CD4-positive, alpha-beta T cell (primary cell): ENCODE results near the gene LPAR2. TPM values are rescaled to one million over a fixed set of nuclear protein-coding genes. Genes with fewer than 3 reads are reported as not detected.

Source experiments
- ATAC-seq: fragments of 200-7000 bp; cut with Tn5 transposase; one replicate; pipeline ENCODE4 v1.10.0; 2022; ENCODE audit warnings: mild to moderate bottlenecking; ENCODE audit not compliant: poor library complexity
- CTCF ChIA-PET: fragments of 350-600 bp; sonication (Branson Sonifier 250); formaldehyde crosslinking; loops from one replicate; lab custom pipeline; 2021; ENCODE audit warnings: antibody characterized with exemption, inconsistent platforms; lab: Charles Lee
- POLR2A ChIA-PET: fragments of 350-600 bp; sonication (Branson Sonifier 250); formaldehyde crosslinking; loops from one replicate; lab custom pipeline; 2021; ENCODE audit warnings: antibody characterized with exemption, inconsistent platforms; lab: Charles Lee
- DNase-seq, 14 experiments: peaks; one replicate each; pipeline ENCODE4 v3.0.0-alpha.2; 2013 to 2020; ENCODE audit warnings: mixed read lengths in 2 of 14
- H3K27ac ChIP-seq, 2 donors: one replicate each; pipeline versions ENCODE4 v1.5.1 to v1.7.0; 2013; ENCODE audit warnings: low read length in 2 of 2, low read depth in 1 of 2, mild to moderate bottlenecking in 1 of 2
- H3K27me3 ChIP-seq, 2 experiments: 1 replicate in 1 of 2; 2 replicates in 1 of 2; pipeline versions ENCODE4 v1.6.1 to v1.7.0; 2013; ENCODE audit warnings: low read length in 2 of 2, control low read depth in 1 of 2, mild to moderate bottlenecking in 1 of 2, moderate library complexity in 1 of 2; ENCODE audit not compliant: insufficient read depth in 2 of 2, control insufficient read depth in 1 of 2
- H3K36me3 ChIP-seq: one replicate; pipeline ENCODE4 v1.6.1; 2013; ENCODE audit warnings: low read length, control low read depth; ENCODE audit not compliant: insufficient read depth
- H3K4me1 ChIP-seq: one replicate; pipeline ENCODE4 v1.6.1; 2013; ENCODE audit warnings: low read length, control low read depth; ENCODE audit not compliant: insufficient read depth
- H3K4me3 ChIP-seq: one replicate; pipeline ENCODE4 v1.5.1; 2013; ENCODE audit warnings: mild to moderate bottlenecking, low read length, moderate library complexity
- H3K9me3 ChIP-seq, 2 experiments: 1 replicate in 1 of 2; 2 replicates in 1 of 2; pipeline versions ENCODE4 v1.6.1 to v1.7.0; 2013; ENCODE audit warnings: low read length in 2 of 2, mild to moderate bottlenecking in 2 of 2, control low read depth in 1 of 2, moderate library complexity in 1 of 2; ENCODE audit not compliant: control insufficient read depth in 1 of 2, insufficient read depth in 1 of 2
- H3K27ac Mint-ChIP-seq: one replicate; pipeline ENCODE4 v1.8.0; 2020; ENCODE audit warnings: mixed read lengths
- H3K27me3 Mint-ChIP-seq: one replicate; pipeline ENCODE4 v1.8.0; 2021; ENCODE audit warnings: mixed read lengths
- H3K36me3 Mint-ChIP-seq: one replicate; pipeline ENCODE4 v1.8.0; 2021; ENCODE audit warnings: low read depth, mixed read lengths
- H3K4me1 Mint-ChIP-seq: one replicate; pipeline ENCODE4 v1.8.0; 2021; ENCODE audit warnings: low read depth, mixed read lengths
- H3K4me3 Mint-ChIP-seq: one replicate; pipeline ENCODE4 v1.8.0; 2020; ENCODE audit warnings: mild to moderate bottlenecking, mixed read lengths
- H3K9me3 Mint-ChIP-seq: one replicate; pipeline ENCODE4 v1.8.0; 2020; ENCODE audit warnings: mixed read lengths
- CTCF ChIP-seq: fragments of 200-600 bp; IDR thresholded peaks from one replicate; pipeline ENCODE4 v1.8.0; 2022; ENCODE audit warnings: antibody characterized with exemption, mild to moderate bottlenecking
- intact Hi-C, 2 experiments: fragments of 100-400 bp; cut with DNase I in 1 of 2; cut with micrococcal nuclease in 1 of 2; formaldehyde crosslinking; loops; one replicate each; pipeline versions ENCODE4 v1.15.1 to v1.9.0; 2023 to 2025; cut with DNase I, micrococcal nuclease
- total RNA-seq, 174 experiments: library from RNA in 2 of 174; stranded (reverse) in 2 of 174; gene quantifications; one replicate each; pipeline ENCODE4 v1.2.3 and lab custom pipeline; 2021 to 2026

Gene LPAR2
- total RNA-seq, 2 experiments from 2014 or later: 85.9 to 93.7 TPM

GRCh38 chr19:19584356-19584755 lies 43.7 kb downstream of the LPAR2 start:
- ATAC-seq: no peak
- no peaks in the 10 kb centered on the region for H3K9me3 Mint-ChIP-seq

GRCh38 chr19:19582471-19582870 lies 45.5 kb downstream of the LPAR2 start:
- CTCF ChIA-PET: no interaction called here
- Mint-ChIP-seq H3K4me1 (peaks cover 6% of the 10 kb centered on the region), H3K27ac (peak overlapping the region; percentile 61), H3K9me3 (no peaks in the 10 kb centered on the region), H3K36me3 (peaks cover 17% of the 10 kb centered on the region), H3K27me3 (no peaks in the 10 kb centered on the region), H3K4me3 (no peak overlapping the region)
- peaks cover 22% of the 10 kb centered on the region for H3K4me1 ChIP-seq
- intact Hi-C loops: no loop called here
- no peak overlapping the region for H3K27ac ChIP-seq
- no peak for TF ChIP-seq CTCF
- H3K4me3 ChIP-seq: no peak overlapping the region
- no peaks in the 10 kb centered on the region for H3K9me3 ChIP-seq
- DNase-seq (no peak), ATAC-seq (no peak)
- no peaks in the 10 kb centered on the region for H3K27me3 ChIP-seq
- peaks cover 18% of the 10 kb centered on the region for H3K36me3 ChIP-seq
- POLR2A ChIA-PET: interaction anchor here (1.0 kb wide), 1 partner anchor 16 kb away, joined by 3 read pairs; no protein-coding TSS in a partner anchor

More at GRCh38 chr19:19584356-19584755, 43.7 kb downstream of the LPAR2 start:
- no peak for TF ChIP-seq CTCF
- intact Hi-C loops: no loop called here
- peaks cover 19% of the 10 kb centered on the region for H3K4me1 Mint-ChIP-seq
- H3K36me3 Mint-ChIP-seq: peaks cover 21% of the 10 kb centered on the region
- no peaks in the 10 kb centered on the region for H3K27me3 ChIP-seq
- no peak overlapping the region for H3K4me3 ChIP-seq
- DNase-seq: no peak
- H3K27ac ChIP-seq: no peak overlapping the region
- no peaks in the 10 kb centered on the region for H3K27me3 Mint-ChIP-seq
- peaks cover 17% of the 10 kb centered on the region for H3K36me3 ChIP-seq
- H3K9me3 ChIP-seq: no peaks in the 10 kb centered on the region
- no peak overlapping the region for H3K4me3 Mint-ChIP-seq
- H3K4me1 ChIP-seq: peaks cover 34% of the 10 kb centered on the region
- POLR2A ChIA-PET: interaction anchor here (0.7 kb wide), 1 partner anchor 18 kb away, joined by 3 read pairs; no protein-coding TSS in a partner anchor
- CTCF ChIA-PET: no interaction called here
- H3K27ac Mint-ChIP-seq: no peak overlapping the region

- Histone ChIP-seq H3K27me3 (no peaks in the 10 kb centered on the region), H3K27ac (no peak overlapping the region), H3K36me3 (peaks cover 18% of the 10 kb centered on the region), H3K4me3 (no peak overlapping the region), H3K4me1 (peaks cover 22% of the 10 kb centered on the region), H3K9me3 (no peaks in the 10 kb centered on the region)
- no peaks in the 10 kb centered on the region for H3K27me3 Mint-ChIP-seq
- H3K4me1 Mint-ChIP-seq: peaks cover 6% of the 10 kb centered on the region
- H3K9me3 Mint-ChIP-seq: no peaks in the 10 kb centered on the region
- ATAC-seq (peak; percentile 10), DNase-seq (no peak)
- H3K36me3 Mint-ChIP-seq: peaks cover 17% of the 10 kb centered on the region
- no peak overlapping the region for H3K4me3 Mint-ChIP-seq
- no peak for TF ChIP-seq CTCF
- ChIA-PET CTCF (no interaction called here), POLR2A (no interaction called here)
- intact Hi-C loops: no loop called here
- no peak overlapping the region for H3K27ac Mint-ChIP-seq
These were observed 46.6 kb downstream of the LPAR2 start for GRCh38 chr19:19581391-19581790.
